ENCODE results near the gene TAF1B.

Gene TAF1B

DNA sequence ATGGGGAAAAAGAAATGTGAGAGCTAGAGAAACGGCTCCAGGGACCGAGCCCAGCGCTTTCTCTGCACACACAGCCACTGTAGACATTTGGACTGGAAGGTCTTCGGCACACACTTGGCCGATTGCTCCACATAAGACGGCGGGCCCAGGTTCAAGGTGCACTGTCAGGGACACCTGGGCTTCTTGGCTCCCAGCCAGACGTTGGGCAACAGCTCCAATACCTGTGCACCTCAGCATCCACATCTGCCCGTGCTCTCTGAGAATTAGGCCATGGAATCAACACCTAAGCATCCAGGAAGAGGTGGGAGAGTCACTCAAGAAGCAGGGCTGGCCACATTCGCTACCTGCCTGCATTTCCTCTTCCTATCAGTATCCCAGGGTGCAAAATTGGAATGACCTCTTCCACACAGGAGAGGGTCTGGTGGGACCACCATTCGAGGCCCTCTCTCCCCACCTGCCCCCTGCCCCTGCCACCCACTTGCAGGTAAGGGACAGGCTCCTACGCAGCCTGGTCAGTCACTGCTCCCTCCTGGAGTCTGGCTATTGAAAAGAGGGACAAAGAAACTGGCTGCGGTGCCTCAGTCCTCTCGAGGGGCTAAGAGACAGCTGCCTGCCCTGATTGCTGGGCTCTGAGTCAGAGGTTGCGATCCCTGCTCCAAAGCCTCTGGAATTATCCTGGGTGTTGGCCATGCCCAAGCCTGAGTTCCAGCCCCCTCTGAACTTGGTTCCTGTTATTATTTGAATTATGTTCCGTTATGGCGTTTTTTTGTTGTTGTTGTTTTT, 40.1 kb upstream of the TAF1B start:
- DNase-seq (ENCODE audit: insufficient read length, low spot score) (no peak), FAIRE-seq (no peak)
- TF ChIP-seq POLR2A (IDR thresholded peaks at IDR 0.05; ENCODE audit: low read depth, low read length), result no peak

GRCh38 chr2:9805435-9806297, 37.6 kb upstream of the TAF1B start:
- DNase-seq (ENCODE audit: insufficient read length, low spot score) (no peak), FAIRE-seq (no peak)
- no peak for TF ChIP-seq POLR2A (IDR thresholded peaks at IDR 0.05; ENCODE audit: low read depth, low read length)

GRCh38 chr2:9806298-9806610, 37.0 kb upstream of the TAF1B start:
- FAIRE-seq (no peak), DNase-seq (ENCODE audit: insufficient read length, low spot score) (no peak)
- no peak for TF ChIP-seq POLR2A (IDR thresholded peaks at IDR 0.05; ENCODE audit: low read depth, low read length)

DNA sequence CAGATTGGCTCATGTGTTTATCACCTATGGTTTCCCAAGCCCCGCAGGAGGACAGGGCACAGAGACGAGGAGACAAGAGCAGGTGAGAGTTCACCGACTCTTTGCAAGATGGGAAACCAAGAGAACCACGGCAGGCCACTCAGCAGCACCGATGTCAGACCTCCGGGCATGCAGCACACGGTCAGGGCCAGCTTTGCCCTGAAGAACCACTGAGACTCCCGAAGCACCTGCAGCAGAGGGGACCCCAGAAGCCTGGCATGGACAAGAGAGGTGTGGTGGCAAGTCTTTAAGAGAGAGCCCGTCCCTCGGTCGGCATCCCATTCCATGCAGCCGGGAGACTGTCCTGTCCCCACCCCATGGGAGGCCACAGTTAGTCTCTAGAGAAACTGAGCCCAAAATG, 36.6 kb upstream of the TAF1B start:
- FAIRE-seq, result no peak
- no peak for DNase-seq (ENCODE audit: insufficient read length, low spot score)
- no peak for TF ChIP-seq POLR2A (IDR thresholded peaks at IDR 0.05; ENCODE audit: low read depth, low read length)

- TF ChIP-seq POLR2A (IDR thresholded peaks at IDR 0.05; ENCODE audit: low read depth, low read length), result no peak
- FAIRE-seq (no peak), DNase-seq (ENCODE audit: insufficient read length, low spot score) (no peak)
Measured at GRCh38 chr2:9807056-9807455, 36.2 kb upstream of the TAF1B start.

- TF ChIP-seq POLR2A (IDR thresholded peaks at IDR 0.05; ENCODE audit: low read depth, low read length), result no peak
- DNase-seq (ENCODE audit: insufficient read length, low spot score) (no peak), FAIRE-seq (no peak)
Measured at GRCh38 chr2:9807555-9808305, 35.5 kb upstream of the TAF1B start.

DNA sequence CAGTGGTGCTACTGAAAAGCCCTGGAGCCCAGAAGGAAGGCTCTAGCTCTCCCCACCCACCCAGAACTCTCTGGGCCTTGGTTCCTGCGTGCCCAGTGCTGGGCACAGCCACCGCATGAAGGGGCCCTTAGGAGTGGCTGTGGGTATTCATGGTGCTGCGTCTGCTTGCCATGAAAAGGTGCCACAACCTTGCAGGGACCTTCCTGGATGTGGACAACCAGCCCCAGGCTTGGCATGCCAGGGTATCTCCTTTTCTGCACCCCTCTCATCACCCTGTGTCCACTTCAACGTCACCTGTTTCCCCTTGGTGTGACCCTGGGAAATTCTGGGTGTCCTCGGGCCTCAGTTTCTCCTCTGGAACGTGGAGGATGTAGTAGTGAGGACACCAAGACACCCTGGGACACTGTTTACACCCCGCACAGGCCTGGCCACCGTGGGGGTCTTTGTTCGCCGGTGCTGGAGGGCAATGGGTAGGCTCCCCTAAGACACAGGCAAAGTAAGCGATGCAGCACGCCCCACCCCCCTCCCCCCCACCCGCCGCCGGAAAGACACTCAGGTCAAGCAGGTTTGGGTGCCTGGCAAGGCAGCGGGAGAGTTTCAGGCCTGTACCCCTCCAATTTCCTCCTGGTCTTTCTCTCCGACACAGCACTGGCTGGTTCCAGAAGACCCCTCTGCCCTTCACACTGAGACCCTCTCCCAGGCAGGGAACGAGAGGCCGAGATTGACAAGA, 34.8 kb upstream of the TAF1B start:
- no peak for TF ChIP-seq POLR2A (IDR thresholded peaks at IDR 0.05; ENCODE audit: low read depth, low read length)
- DNase-seq (ENCODE audit: insufficient read length, low spot score) (no peak), FAIRE-seq (no peak)

DNA sequence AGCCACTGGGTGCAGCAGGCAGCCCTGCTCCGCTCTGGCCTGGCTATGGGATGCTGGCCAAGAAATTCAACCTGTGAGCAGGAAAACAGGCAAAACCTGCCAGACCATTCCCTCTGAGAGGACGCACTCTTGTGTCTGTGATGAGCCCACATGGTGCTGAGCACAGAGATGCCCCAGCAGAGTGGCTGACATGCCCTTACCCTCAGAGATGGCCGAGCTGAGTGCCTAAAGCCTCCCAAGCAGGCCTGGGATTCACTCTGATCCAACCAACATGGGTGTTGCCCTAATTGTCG, 34.3 kb upstream of the TAF1B start:
- FAIRE-seq (no peak), DNase-seq (ENCODE audit: insufficient read length, low spot score) (no peak)
- no peak for TF ChIP-seq POLR2A (IDR thresholded peaks at IDR 0.05; ENCODE audit: low read depth, low read length)

- DNase-seq (ENCODE audit: insufficient read length, low spot score), result no peak
- TF ChIP-seq POLR2A (IDR thresholded peaks at IDR 0.05; ENCODE audit: low read depth, low read length), result no peak
- FAIRE-seq, result no peak
Measured at GRCh38 chr2:9809448-9810088, 33.7 kb upstream of the TAF1B start.

GRCh38 chr2:9811216-9811615, 32.1 kb upstream of the TAF1B start:
- TF ChIP-seq POLR2A (IDR thresholded peaks at IDR 0.05; ENCODE audit: low read depth, low read length), result no peak
- DNase-seq (ENCODE audit: insufficient read length, low spot score) (no peak), FAIRE-seq (no peak)

DNA sequence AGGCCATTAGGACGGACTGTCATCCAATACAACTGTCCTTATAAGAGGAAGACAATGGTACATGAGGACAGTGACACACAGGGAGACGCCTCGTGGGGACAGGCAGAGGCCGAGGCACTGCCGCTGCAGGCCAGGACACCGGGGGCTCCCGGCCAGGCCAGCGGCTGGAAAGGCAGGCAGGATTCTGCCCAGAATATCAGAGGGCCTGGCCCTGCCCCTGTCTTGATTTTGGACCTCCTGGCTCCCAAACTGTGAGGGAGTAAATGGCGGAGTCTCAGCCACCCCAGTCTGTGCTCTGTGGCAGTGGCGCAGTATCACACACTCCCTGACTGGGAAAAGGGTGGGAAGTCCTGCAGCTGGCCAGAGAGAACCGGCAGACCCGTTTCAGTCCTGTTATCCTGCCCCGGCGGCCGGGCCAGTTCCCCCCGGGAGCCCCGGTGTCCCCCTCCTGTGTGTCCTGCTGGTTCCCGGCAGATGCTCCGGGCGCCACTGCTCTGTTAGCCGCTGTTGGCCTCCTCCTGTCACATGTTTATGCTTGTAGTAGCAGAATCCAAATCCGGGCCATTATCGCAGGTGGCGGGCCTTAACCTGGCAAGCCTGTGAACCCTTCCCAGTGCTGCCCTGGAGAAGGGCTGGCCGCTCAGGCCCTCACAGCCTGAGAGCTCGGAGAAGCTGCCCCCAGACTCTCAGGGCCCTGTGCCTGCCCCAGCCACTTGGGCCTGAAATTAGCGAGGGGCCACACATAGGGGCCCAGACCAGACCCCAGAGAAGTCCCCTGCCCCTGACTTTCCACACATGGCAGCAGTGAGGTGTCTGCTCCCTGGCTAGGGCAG, 31.4 kb upstream of the TAF1B start:
- FAIRE-seq (no peak), DNase-seq (ENCODE audit: insufficient read length, low spot score) (no peak)
- no peak for TF ChIP-seq POLR2A (IDR thresholded peaks at IDR 0.05; ENCODE audit: low read depth, low read length)

- no peak for DNase-seq (ENCODE audit: insufficient read length, low spot score)
- no peak for FAIRE-seq
- no peak for TF ChIP-seq POLR2A (IDR thresholded peaks at IDR 0.05; ENCODE audit: low read depth, low read length)
Measured at GRCh38 chr2:9812945-9813311, 30.3 kb upstream of the TAF1B start.

All from H54 (cell line).